Muscle of leg (tissue), 11 donors: ENCODE data around the gene RPA3. TPM values are rescaled to one million over a fixed set of nuclear protein-coding genes. Genes with fewer than 3 reads are reported as not detected.

Experiments
- DNase-seq: peaks from one replicate; pipeline ENCODE4 v3.0.0; 2013
- H3K27ac ChIP-seq: one replicate; pipeline ENCODE4 v1.5.1; 2013; ENCODE audit warnings: mild to moderate bottlenecking, low read length, control low read depth
- H3K27me3 ChIP-seq: one replicate; pipeline ENCODE4 v1.6.1; 2013; ENCODE audit warnings: low read length; ENCODE audit not compliant: control insufficient read depth, insufficient read depth
- H3K36me3 ChIP-seq: one replicate; pipeline ENCODE4 v1.6.1; 2013; ENCODE audit warnings: low read length; ENCODE audit not compliant: control insufficient read depth, insufficient read depth
- H3K4me1 ChIP-seq: one replicate; pipeline ENCODE4 v1.6.1; 2013; ENCODE audit warnings: low read length; ENCODE audit not compliant: control insufficient read depth, insufficient read depth
- H3K4me3 ChIP-seq: one replicate; pipeline ENCODE4 v1.5.1; 2013; ENCODE audit warnings: low read length, control low read depth
- H3K9me3 ChIP-seq: replicated peaks from 2 replicates; pipeline ENCODE4 v1.6.1; 2013; ENCODE audit warnings: low read depth, low read length; ENCODE audit not compliant: control insufficient read depth
- WGBS: methylation state at CpG from one replicate; pipeline ENCODE4 v1.1.5; 2013; ENCODE audit warnings: missing lambda C conversion rate; ENCODE audit not compliant: insufficient coverage; 5-methylcytosine and 5-hydroxymethylcytosine counted together
- polyA plus RNA-seq, 8 donors: library from polyadenylated mRNA; unstranded; fragments of 120-200 nt; gene quantifications; one replicate each; pipeline versions ENCODE4 v1.2.1 to v1.2.3, GENCODE V29; 2013; ENCODE audit warnings: inconsistent platforms in 1 of 8, low replicate concordance in 1 of 8; ENCODE audit not compliant: insufficient read length in 8 of 8, insufficient read depth in 1 of 8
- total RNA-seq: library from RNA; stranded (reverse); fragments of 120-200 nt; gene quantifications from one replicate; pipeline ENCODE4 v1.2.4, GENCODE V29; 2013

The RPA3 gene
- total and polyA plus RNA-seq, 9 donors = 22.2 to 28.1 (median 26.3) TPM

GRCh38 chr7:7707806-7708205, 10.6 kb downstream of the RPA3 start:
- Histone ChIP-seq H3K27me3 (no peaks in the 10 kb centered on the region), H3K27ac (no peak overlapping the region), H3K36me3 (no peaks in the 10 kb centered on the region), H3K9me3 (no peaks in the 10 kb centered on the region), H3K4me1 (no peaks in the 10 kb centered on the region), H3K4me3 (no peak overlapping the region)
- DNase-seq = peak; percentile 62
- WGBS = 50% methylated on average over 1 of the region's 4 CpGs

DNA sequence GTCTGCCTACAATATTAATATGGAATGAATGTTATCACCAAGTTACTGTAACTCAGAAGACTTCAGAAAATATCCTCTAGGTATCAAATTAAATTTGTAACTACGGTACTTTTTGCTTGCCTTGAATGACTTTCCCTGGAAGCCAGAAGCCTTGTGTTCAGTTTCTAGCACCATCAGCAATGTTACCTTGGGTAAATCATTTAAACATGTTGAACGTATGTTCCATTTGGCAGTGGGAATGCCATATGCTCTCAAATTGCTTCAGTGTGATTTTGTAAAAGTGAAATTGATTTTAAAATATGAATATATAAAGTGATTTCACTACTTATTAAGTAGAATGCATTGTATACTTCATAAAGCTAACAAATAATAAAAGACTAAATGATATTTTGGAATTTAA, 11.2 kb downstream of the RPA3 start:
- H3K4me1 ChIP-seq = no peaks in the 10 kb centered on the region
- WGBS = no CpG with 5 or more reads among the region's 2 CpGs
- no peaks in the 10 kb centered on the region for H3K9me3 ChIP-seq
- peak; percentile 43 for DNase-seq
- no peaks in the 10 kb centered on the region for H3K36me3 ChIP-seq
- no peaks in the 10 kb centered on the region for H3K27me3 ChIP-seq
- H3K4me3 ChIP-seq = no peak overlapping the region
- no peak overlapping the region for H3K27ac ChIP-seq

- Histone ChIP-seq H3K27ac (no peak overlapping the region), H3K9me3 (no peaks in the 10 kb centered on the region), H3K4me1 (no peaks in the 10 kb centered on the region), H3K36me3 (no peaks in the 10 kb centered on the region), H3K4me3 (no peak overlapping the region), H3K27me3 (no peaks in the 10 kb centered on the region)
- WGBS = no CpG with 5 or more reads among the region's 4 CpGs
- DNase-seq = no peak
Observed at GRCh38 chr7:7706556-7707172, 11.7 kb downstream of the RPA3 start.

- no peaks in the 10 kb centered on the region for H3K36me3 ChIP-seq
- no peak overlapping the region for H3K4me3 ChIP-seq
- DNase-seq = no peak
- H3K27ac ChIP-seq = no peak overlapping the region
- H3K4me1 ChIP-seq = no peaks in the 10 kb centered on the region
- no peaks in the 10 kb centered on the region for H3K9me3 ChIP-seq
- WGBS = no CpG with 5 or more reads among the region's 1 CpG
- H3K27me3 ChIP-seq = no peaks in the 10 kb centered on the region
Observed at GRCh38 chr7:7706101-7706511, 12.3 kb downstream of the RPA3 start.

DNA sequence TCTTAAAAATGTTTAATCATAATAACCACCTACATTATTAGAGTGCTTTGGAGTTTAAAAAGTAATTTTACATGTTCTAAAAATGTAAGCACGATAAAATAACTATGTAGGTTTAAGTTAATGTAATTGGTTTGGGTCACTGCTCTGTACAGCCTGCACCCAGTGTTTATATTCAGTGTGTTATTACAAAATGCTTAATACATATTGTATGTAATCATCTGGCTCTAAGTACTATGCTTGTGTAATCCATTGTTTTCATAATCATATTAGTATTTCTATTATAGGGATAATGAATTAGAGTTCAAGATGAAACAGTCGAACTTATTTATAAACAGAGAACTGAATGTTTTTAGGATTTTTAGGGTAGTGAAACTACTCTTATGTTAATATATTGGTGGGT, 13.1 kb downstream of the RPA3 start:
- H3K27me3 ChIP-seq = no peaks in the 10 kb centered on the region
- no peaks in the 10 kb centered on the region for H3K4me1 ChIP-seq
- no peak for DNase-seq
- H3K9me3 ChIP-seq = no peaks in the 10 kb centered on the region
- H3K27ac ChIP-seq = no peak overlapping the region
- H3K36me3 ChIP-seq = no peaks in the 10 kb centered on the region
- H3K4me3 ChIP-seq = no peak overlapping the region
- no CpG with 5 or more reads among the region's 2 CpGs for WGBS

DNA sequence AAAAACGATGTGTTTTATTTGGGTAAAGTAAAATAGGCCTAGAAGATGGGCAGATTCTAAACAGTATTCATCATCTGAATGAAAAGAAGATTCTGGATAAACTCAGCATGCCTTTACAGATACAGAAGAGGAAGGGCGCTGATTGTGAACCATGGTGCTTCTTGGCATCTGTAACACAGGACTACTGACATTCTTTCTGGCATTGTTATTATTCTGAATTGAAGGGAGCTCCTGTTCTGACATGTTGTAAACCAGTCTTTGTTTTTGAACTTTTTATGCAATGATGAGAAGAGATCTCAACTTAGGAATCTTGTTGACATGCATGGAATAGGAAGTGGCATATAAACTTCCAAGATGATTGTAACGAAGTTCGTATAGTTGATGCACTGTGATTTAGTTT, 13.5 kb downstream of the RPA3 start:
- H3K27me3 ChIP-seq = no peaks in the 10 kb centered on the region
- H3K9me3 ChIP-seq = no peaks in the 10 kb centered on the region
- DNase-seq = no peak
- WGBS = 100% methylated on average over 1 of the region's 4 CpGs
- H3K4me3 ChIP-seq = no peak overlapping the region
- no peaks in the 10 kb centered on the region for H3K4me1 ChIP-seq
- H3K27ac ChIP-seq = no peak overlapping the region
- no peaks in the 10 kb centered on the region for H3K36me3 ChIP-seq

DNA sequence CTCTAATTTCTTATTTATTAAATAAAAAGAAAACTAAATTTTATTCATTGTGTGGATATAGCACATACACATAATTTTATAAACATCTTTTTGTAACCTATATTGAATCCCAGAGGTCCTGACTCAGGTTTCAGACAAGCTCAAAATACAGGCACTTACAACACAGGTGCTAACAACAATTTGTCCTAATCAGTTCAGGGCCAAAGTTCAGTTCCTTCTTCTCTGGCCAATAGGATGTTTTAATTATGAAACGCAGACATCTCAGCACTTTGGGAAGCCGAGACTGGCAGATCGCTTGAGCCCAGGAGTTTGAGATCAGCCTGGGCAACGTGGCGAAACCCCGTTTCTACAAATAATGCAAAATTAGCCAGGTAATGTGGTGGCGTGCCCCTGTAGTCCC, 15.0 kb downstream of the RPA3 start:
- Histone ChIP-seq H3K9me3 (no peaks in the 10 kb centered on the region), H3K27me3 (no peaks in the 10 kb centered on the region), H3K27ac (no peak overlapping the region), H3K4me3 (no peak overlapping the region), H3K4me1 (peaks cover 3% of the 10 kb centered on the region), H3K36me3 (no peaks in the 10 kb centered on the region)
- DNase-seq = no peak
- 93% methylated on average over 7 of the region's 7 CpGs for WGBS

- H3K4me1 ChIP-seq = peaks cover 3% of the 10 kb centered on the region
- H3K9me3 ChIP-seq = no peaks in the 10 kb centered on the region
Observed at GRCh38 chr7:7702826-7703225, 15.6 kb downstream of the RPA3 start.

DNA sequence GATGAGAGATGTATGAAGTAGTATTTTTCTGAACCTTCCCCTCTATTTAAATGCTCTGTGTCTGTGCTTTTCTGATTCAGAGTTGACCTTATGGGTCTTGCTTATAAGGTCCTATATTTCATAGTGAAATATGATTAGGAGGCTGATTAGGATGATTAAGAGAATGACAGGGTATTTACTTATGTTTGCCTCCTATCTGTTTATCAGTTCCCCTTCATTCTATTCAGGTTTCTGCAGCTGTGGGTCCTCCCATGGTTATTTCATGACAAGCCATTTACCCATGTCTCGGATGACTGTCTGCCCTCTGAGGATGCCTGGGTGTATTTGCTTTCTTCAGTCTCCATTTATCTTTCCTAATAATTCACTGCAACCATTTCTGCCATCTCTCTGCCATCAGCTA, 16.9 kb downstream of the RPA3 start:
- Histone ChIP-seq H3K27ac (no peak overlapping the region), H3K4me1 (peaks cover 6% of the 10 kb centered on the region), H3K36me3 (no peaks in the 10 kb centered on the region), H3K27me3 (no peaks in the 10 kb centered on the region), H3K9me3 (no peaks in the 10 kb centered on the region), H3K4me3 (no peak overlapping the region)
- DNase-seq = no peak
- 100% methylated on average over 1 of the region's 1 CpG for WGBS

More at GRCh38 chr7:7702826-7703225, 15.6 kb downstream of the RPA3 start:
- Histone ChIP-seq H3K27me3 (no peaks in the 10 kb centered on the region), H3K36me3 (no peaks in the 10 kb centered on the region), H3K27ac (no peak overlapping the region), H3K4me3 (no peak overlapping the region)
- no peak for DNase-seq
- 78% methylated on average over 3 of the region's 4 CpGs for WGBS

- no peak overlapping the region for H3K4me3 ChIP-seq
- no peaks in the 10 kb centered on the region for H3K27me3 ChIP-seq
- H3K9me3 ChIP-seq = no peaks in the 10 kb centered on the region
- H3K27ac ChIP-seq = no peak overlapping the region
- peaks cover 9% of the 10 kb centered on the region for H3K4me1 ChIP-seq
- DNase-seq = no peak
- no peaks in the 10 kb centered on the region for H3K36me3 ChIP-seq
Observed at GRCh38 chr7:7699970-7700369, 18.4 kb downstream of the RPA3 start.

DNA sequence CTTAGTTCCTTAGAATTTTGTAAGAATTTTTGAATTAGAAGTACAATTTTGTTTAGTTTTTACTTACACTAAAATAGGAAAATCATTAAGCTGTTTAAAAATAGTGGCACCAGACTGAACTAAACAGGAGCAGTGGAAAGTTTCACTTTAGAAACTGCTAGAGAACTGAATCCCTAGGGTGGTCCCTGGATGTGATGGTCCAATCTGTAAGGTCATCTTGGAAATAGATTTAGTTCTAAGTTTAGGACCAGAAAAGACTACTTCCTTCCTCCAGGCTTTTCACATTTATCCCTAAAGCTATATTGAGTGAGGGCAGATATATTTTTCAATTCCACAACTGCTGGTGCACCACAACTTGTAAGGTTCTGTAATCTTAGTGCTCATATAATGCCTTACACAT, 19.0 kb downstream of the RPA3 start:
- H3K27me3 ChIP-seq = no peaks in the 10 kb centered on the region
- DNase-seq = peak; percentile 75
- peaks cover 9% of the 10 kb centered on the region for H3K4me1 ChIP-seq
- no peaks in the 10 kb centered on the region for H3K9me3 ChIP-seq
- H3K36me3 ChIP-seq = no peaks in the 10 kb centered on the region
- peak overlapping the region; percentile 26 for H3K27ac ChIP-seq
- no peak overlapping the region for H3K4me3 ChIP-seq
